LNCAP (cell line): ENCODE measurements around the gene PADI1.

ENCODE experiments used
- CTCF ChIP-seq: fragments of 450-650 bp; IDR thresholded peaks from 2 replicates; pipeline ENCODE4 v1.5.1; 2017; ENCODE audit warnings: mild to moderate bottlenecking

PADI1 gene

GRCh38 chr1:17217607-17218006, 12.7 kb downstream of the PADI1 start:
- TF ChIP-seq CTCF = no peak

- no peak for TF ChIP-seq CTCF
Observed at GRCh38 chr1:17218939-17219338, 14.0 kb downstream of the PADI1 start.

GRCh38 chr1:17220287-17220686, 15.4 kb downstream of the PADI1 start:
- no peak for TF ChIP-seq CTCF

GRCh38 chr1:17222557-17222956, 17.6 kb downstream of the PADI1 start:
- no peak for TF ChIP-seq CTCF

- no peak for TF ChIP-seq CTCF
Observed at GRCh38 chr1:17224434-17224833, 19.5 kb downstream of the PADI1 start.

GRCh38 chr1:17225140-17225539, 20.2 kb downstream of the PADI1 start:
- TF ChIP-seq CTCF = no peak

- TF ChIP-seq CTCF = no peak
Observed at GRCh38 chr1:17227358-17227915, 22.5 kb downstream of the PADI1 start.

GRCh38 chr1:17228619-17229018, 23.7 kb downstream of the PADI1 start:
- no peak for TF ChIP-seq CTCF
